ENCODE measurements around the gene RCAN1. TPM values are rescaled to one million over a fixed set of nuclear protein-coding genes. Genes with fewer than 3 reads are reported as not detected.

The RCAN1 gene
- total RNA-seq, 2 experiments from 2014 or later = 7.8 to 8.1 TPM

DNA sequence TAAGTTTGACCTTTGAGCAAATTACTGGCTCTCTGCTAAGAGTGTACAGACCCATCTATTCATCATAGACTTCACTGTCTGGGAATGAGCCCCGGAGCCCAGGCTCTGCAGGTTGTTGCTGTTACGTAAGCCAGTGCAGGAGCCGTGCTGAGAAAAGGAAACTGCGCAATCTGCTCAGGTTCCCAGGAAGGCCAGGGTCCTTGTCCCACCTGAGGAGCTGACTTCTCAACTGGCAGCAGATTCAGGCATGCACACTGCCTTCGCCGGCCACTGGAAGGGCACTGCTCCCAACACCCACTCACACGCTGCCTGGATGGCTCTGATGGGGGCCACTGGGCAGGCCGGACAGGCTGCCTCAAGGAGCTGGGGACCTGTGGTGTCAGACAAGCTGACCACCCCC lies 19.5 kb downstream of the RCAN1 start:
- Mint-ChIP-seq H3K36me3 (ENCODE audit: low read depth) (no peaks in the 10 kb centered on the region), H3K4me3 (no peak overlapping the region), H3K4me1 (ENCODE audit: low read depth) (peaks cover 1% of the 10 kb centered on the region), H3K27me3 (ENCODE audit: low read depth) (no peaks in the 10 kb centered on the region), H3K9me3 (ENCODE audit: insufficient read depth) (no peaks in the 10 kb centered on the region), H3K27ac (no peak overlapping the region)
- CTCF ChIA-PET = interaction anchor here (1.0 kb wide), 1 partner anchor 87 kb away, joined by 3 read pairs; no protein-coding TSS in a partner anchor
- POLR2A ChIA-PET = interaction anchor here (1.1 kb wide), 1 partner anchor 17 kb away, joined by 3 read pairs; no protein-coding TSS in a partner anchor
- ATAC-seq (no peak), DNase-seq (no peak)

DNA sequence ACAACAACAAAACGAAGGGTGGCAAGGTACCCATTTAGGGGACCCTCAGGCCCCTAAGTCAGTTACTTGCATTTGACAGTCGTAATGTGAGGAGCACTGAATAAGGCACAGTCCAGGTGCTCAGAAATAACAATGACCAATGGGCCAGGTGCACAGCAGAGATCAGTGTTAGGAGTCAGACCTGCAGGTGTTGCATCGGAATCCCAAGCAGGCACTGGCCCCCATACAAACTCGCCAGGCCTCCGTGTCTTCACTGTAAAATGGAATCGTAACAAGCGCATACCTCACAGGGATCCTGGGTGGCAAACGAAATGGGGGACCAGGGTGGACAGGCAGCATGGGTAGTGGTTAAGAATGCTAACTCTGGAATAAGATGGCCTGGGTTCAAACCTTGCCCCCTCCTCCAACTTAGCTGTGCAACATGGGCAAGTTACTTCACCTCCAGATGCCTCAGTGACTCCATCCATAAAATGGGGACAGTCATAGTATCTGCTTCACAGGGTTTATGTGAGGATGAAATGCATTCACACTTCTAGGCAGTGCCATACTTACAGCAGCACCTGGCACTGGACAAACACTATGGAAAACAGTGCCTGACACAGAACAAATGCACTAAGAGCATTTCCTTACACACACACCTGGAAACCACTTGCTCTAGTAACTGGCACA lies 20.2 kb downstream of the RCAN1 start:
- DNase-seq = no peak
- Mint-ChIP-seq H3K9me3 (ENCODE audit: insufficient read depth) (no peaks in the 10 kb centered on the region), H3K27ac (no peak overlapping the region), H3K27me3 (ENCODE audit: low read depth) (no peaks in the 10 kb centered on the region), H3K4me1 (ENCODE audit: low read depth) (peaks cover 9% of the 10 kb centered on the region), H3K36me3 (ENCODE audit: low read depth) (no peaks in the 10 kb centered on the region), H3K4me3 (no peak overlapping the region)
- ATAC-seq = no peak
- ChIA-PET POLR2A (interaction anchor here (1.1 kb wide), 1 partner anchor 18 kb away, joined by 3 read pairs; no protein-coding TSS in a partner anchor), CTCF (interaction anchor here (1.0 kb wide), 1 partner anchor 86 kb away, joined by 3 read pairs; no protein-coding TSS in a partner anchor)

DNA sequence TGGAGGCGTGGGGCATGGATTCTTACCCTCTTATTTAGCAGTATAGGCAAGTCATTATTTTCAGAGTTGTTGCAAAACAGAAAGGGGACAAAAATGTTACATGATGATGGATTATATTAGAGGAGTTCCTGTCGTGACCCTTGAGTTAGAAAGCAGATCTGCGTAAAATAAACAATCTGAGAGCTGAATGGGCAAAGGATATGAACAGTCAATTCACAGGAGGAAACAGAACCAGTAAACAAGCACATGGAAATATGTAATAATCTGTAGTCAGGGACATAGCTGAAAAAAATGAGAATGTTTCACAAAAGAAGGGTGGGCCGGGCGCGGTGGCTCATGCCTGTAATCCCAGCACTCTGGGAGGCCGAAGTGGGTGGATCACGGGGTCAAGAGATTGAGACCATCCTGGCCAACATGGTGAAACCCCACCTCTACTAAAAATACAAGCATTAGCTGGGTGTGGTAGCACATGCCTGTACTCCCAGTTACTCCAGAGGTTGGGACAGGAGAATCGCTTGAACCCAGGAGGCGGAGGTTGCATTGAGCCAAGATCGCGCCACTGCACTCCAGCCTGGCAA lies 20.9 kb downstream of the RCAN1 start:
- DNase-seq (no peak), ATAC-seq (no peak)
- Mint-ChIP-seq H3K27ac (no peak overlapping the region), H3K4me3 (no peak overlapping the region), H3K9me3 (ENCODE audit: insufficient read depth) (no peaks in the 10 kb centered on the region), H3K36me3 (ENCODE audit: low read depth) (no peaks in the 10 kb centered on the region), H3K27me3 (ENCODE audit: low read depth) (no peaks in the 10 kb centered on the region), H3K4me1 (ENCODE audit: low read depth) (peaks cover 9% of the 10 kb centered on the region)
- ChIA-PET POLR2A (interaction anchor here (0.6 kb wide), 1 partner anchor 972 kb away, joined by 3 read pairs; no protein-coding TSS in a partner anchor), CTCF (no interaction called here)

DNA sequence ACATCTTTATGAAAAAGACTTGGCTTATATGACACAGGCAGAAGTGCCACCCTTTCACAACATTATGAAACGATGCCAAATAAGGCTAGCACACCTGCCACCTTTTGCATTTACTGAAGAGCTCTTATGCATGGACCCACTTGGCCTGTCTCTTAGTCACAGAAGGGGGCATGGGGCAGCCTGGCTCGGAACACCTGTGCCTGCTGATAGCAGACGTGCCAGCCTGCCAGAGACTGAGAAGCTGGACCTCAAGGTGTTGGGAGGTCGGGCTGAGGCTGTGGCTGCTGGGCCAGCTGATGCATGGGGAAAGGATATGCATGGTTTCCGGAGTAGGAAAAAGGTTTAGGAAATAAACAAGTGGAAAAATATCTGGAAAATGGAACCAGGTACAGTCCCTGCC lies 21.5 kb downstream of the RCAN1 start:
- Mint-ChIP-seq H3K9me3 (ENCODE audit: insufficient read depth) (no peaks in the 10 kb centered on the region), H3K27me3 (ENCODE audit: low read depth) (no peaks in the 10 kb centered on the region), H3K36me3 (ENCODE audit: low read depth) (no peaks in the 10 kb centered on the region), H3K4me3 (no peak overlapping the region), H3K27ac (no peak overlapping the region), H3K4me1 (ENCODE audit: low read depth) (peaks cover 9% of the 10 kb centered on the region)
- DNase-seq (no peak), ATAC-seq (no peak)
- ChIA-PET POLR2A (interaction anchor here (0.6 kb wide), 1 partner anchor 972 kb away, joined by 3 read pairs; no protein-coding TSS in a partner anchor), CTCF (interaction anchor here (0.9 kb wide), 1 partner anchor 9 kb away, joined by 3 read pairs; no protein-coding TSS in a partner anchor)

DNA sequence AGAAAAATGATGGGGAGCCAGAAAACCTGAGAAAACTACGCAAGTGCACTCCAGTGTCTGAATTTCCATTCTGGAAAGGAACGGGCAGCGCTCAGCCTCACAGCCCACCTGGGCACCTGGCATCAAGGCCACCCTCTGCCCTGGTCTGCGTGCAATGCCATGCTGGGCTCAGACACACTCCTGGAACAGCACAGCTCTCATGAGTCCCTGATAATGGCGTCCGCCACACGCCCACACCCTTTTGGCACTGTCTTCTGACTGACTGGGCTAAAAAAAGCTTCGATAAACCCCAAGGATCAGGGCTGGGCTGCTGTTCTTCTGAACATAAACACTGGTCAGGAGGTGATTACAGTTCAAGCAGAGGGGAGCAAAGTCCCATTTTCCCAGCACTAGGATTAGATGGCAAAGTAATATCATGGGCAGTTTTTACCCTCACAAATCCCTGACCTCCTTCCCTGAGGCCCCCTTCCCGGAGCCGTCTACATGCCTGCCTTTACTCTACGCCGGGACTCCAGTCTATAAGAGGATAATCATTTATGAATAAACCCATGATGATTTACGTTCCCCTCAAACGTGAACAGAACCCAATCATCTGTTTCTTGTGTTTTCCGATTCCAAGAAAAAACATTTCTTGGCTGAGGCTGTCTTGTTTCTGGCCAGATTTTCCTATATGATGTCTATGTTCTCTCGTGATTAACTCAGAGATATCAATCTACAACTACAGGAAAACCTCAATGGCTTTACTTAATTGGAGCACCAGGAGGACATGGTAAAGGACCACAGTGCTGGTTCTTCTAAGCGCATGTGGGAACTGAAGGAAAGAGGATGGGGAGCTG lies 22.6 kb downstream of the RCAN1 start:
- ChIA-PET POLR2A (no interaction called here), CTCF (interaction anchor here (0.9 to 1.7 kb wide), 3 partner anchors 10 to 669 kb away, joined by 3 to 6 read pairs (median 3); no protein-coding TSS in a partner anchor)
- Mint-ChIP-seq H3K27ac (no peak overlapping the region), H3K36me3 (ENCODE audit: low read depth) (no peaks in the 10 kb centered on the region), H3K4me3 (no peak overlapping the region), H3K9me3 (ENCODE audit: insufficient read depth) (no peaks in the 10 kb centered on the region), H3K27me3 (ENCODE audit: low read depth) (no peaks in the 10 kb centered on the region), H3K4me1 (ENCODE audit: low read depth) (peaks cover 9% of the 10 kb centered on the region)
- DNase-seq = no peak
- no peak for ATAC-seq

DNA sequence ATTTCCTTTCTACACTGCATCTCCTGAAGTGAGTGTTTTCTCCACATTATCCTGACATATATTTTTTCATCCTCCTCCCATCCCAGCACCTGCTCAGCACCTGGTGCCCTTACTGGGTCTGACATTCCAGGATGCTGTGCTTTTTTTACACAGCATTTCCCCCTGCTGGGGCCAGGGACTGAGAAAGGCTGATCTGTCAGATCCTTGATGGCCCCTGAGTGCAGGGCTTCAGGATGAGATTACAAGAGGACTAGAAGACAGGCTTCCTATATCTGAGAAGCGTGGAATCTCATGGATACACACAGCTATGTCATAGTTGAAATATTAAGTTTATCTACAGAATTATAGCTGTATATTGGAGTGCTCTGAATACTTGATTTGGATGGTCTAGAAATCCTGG lies 24.4 kb downstream of the RCAN1 start:
- Mint-ChIP-seq H3K9me3 (ENCODE audit: insufficient read depth) (no peaks in the 10 kb centered on the region), H3K27me3 (ENCODE audit: low read depth) (no peaks in the 10 kb centered on the region), H3K27ac (no peak overlapping the region), H3K4me1 (ENCODE audit: low read depth) (peaks cover 9% of the 10 kb centered on the region), H3K4me3 (no peak overlapping the region), H3K36me3 (ENCODE audit: low read depth) (no peaks in the 10 kb centered on the region)
- ATAC-seq = no peak
- ChIA-PET POLR2A (no interaction called here), CTCF (interaction anchor here (0.9 to 1.7 kb wide), 2 partner anchors 15 to 667 kb away, joined by 3 read pairs; no protein-coding TSS in a partner anchor)
- DNase-seq = no peak

DNA sequence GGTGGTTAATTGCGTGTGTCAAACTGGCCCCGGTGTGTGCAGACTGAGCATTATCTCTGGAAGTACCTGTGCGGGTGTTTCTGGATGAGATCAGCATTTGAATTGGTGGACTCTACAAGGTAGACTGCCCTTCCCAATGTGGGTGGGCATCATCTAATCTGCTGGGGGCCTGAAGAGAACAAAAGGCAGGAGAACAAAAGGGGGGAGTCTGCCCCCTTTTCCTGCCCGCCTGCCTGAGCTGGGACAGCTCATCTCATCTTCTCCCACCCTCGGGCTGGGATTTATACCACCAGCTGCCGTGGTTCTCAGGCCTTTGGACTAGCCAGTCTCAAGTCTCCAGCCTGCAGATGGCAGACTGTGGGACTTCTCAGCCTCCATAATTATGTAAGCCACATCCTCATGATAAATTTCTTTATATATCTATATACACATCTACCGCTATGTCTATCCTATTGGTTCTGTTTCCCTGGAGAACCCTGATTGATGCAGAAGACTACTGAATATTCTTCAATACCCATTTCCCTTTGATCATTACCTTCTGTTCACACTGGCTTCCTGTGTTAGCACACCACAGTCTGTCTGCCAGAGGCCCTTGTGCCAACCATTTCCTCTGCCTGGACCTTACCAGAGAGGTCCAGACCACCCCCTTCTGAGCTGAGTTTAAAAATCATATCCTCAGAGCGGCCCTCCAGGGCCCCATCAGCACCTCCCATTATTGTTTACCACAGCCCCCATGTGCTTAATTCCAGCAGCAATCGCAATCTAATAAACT lies 25.2 kb downstream of the RCAN1 start:
- Mint-ChIP-seq H3K36me3 (ENCODE audit: low read depth) (no peaks in the 10 kb centered on the region), H3K27me3 (ENCODE audit: low read depth) (no peaks in the 10 kb centered on the region), H3K9me3 (ENCODE audit: insufficient read depth) (no peaks in the 10 kb centered on the region), H3K4me1 (ENCODE audit: low read depth) (peaks cover 9% of the 10 kb centered on the region), H3K27ac (no peak overlapping the region), H3K4me3 (no peak overlapping the region)
- no peak for ATAC-seq
- CTCF ChIA-PET = no interaction called here
- POLR2A ChIA-PET = no interaction called here
- DNase-seq = no peak

DNA sequence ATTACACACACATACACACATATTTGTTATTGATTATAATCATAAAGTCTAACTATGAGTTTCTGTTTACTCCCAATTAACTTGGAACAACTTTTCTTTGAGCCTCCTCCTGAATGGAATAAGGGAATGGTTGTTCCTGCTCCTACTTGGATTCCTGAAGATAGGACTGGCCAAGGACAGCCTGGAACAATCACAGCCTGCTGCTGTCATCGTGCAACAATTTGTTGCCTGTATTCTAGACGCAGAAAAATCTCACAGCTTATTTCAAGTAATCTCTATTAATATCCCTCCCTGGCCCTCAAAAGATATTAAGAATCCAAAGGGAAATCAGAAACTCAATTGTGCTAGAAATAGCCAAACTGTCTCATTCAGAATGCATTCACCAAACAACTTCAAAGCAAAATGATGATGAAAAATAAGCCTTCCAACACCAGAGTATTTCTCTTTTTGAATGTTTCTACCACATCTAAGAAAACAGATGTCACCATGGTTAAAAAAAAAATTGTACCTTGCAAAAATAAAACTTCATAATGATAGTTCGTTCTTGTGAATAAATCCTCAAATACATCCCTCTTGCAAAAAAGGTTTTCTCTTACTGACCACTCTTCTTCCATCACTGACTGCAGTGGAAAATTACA lies 30.9 kb downstream of the RCAN1 start:
- no peak for DNase-seq
- CTCF ChIA-PET = no interaction called here
- no peaks in the 10 kb centered on the region for H3K9me3 Mint-ChIP-seq (ENCODE audit: insufficient read depth)
- no peak overlapping the region for H3K4me3 Mint-ChIP-seq
- peaks cover 10% of the 10 kb centered on the region for H3K4me1 Mint-ChIP-seq (ENCODE audit: low read depth)
- H3K27ac Mint-ChIP-seq = no peak overlapping the region
- H3K36me3 Mint-ChIP-seq (ENCODE audit: low read depth) = no peaks in the 10 kb centered on the region
- no peaks in the 10 kb centered on the region for H3K27me3 Mint-ChIP-seq (ENCODE audit: low read depth)
- POLR2A ChIA-PET = no interaction called here
- ATAC-seq = no peak

DNA sequence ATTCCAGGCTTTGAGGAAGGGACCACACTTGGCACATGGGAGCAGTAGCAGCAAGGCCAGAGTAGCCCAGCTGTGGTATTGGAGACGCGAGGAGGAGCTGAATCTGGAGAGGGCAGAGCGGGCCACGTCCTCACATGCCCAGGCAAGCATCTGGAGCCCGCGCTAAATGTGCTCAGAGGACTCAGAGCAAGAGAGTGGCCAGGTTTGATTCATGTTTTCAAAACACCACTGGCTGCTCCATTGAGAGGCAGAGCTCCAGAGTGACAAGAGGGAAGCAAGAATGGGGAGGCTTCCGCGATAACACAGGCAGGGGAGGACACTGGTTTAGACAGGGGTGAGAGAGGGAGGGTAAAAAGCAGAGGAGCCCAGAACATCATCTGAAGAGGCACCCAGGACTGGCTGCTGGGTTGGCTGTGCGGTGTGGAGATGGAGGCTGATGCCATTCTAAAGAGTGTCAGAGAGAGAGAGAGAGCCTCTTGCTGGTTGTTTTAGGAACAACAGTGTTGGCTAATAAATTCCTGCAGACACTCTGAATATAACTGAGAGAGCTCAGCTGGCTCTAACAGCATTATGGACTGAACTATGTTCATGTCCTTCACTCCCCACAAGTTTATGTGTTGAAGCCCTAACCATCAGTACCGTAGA lies 32.3 kb downstream of the RCAN1 start:
- H3K4me1 Mint-ChIP-seq (ENCODE audit: low read depth) = peaks cover 10% of the 10 kb centered on the region
- CTCF ChIA-PET = interaction anchor here (0.6 to 2.1 kb wide), 11 partner anchors 20 to 219 kb away, joined by 3 to 9 read pairs (median 4); no protein-coding TSS in a partner anchor
- no peaks in the 10 kb centered on the region for H3K27me3 Mint-ChIP-seq (ENCODE audit: low read depth)
- no peak overlapping the region for H3K27ac Mint-ChIP-seq
- no peak for DNase-seq
- POLR2A ChIA-PET = no interaction called here
- peak; percentile 42 for ATAC-seq
- H3K36me3 Mint-ChIP-seq (ENCODE audit: low read depth) = no peaks in the 10 kb centered on the region
- no peak overlapping the region for H3K4me3 Mint-ChIP-seq
- no peaks in the 10 kb centered on the region for H3K9me3 Mint-ChIP-seq (ENCODE audit: insufficient read depth)

DNA sequence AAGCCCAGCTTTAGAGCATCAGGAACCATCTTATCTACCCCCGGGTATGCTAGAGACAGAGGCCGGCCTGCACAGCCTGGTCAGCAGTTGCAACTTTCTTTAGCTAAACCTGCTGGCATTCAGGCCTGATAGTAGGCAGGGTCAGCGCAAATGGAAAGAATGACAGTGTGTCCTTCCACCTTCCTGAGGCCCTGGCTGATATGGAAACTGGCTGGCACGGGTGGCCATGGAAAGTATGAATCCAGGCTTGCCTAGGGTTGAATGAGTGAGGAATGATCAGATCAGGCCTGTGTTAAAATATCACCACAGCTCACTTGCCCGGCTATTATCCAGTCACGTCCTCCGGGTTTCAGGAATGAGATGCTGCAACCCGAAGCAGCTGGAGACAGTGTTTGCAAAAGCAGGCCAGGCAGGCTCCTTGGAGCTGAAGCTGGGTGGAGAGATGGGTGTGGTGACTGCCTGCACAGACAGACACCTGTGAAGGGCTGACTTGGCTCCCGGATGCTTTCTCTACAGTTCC lies 34.7 kb downstream of the RCAN1 start:
- Mint-ChIP-seq H3K9me3 (ENCODE audit: insufficient read depth) (no peaks in the 10 kb centered on the region), H3K27ac (no peak overlapping the region), H3K4me3 (no peak overlapping the region), H3K36me3 (ENCODE audit: low read depth) (no peaks in the 10 kb centered on the region), H3K27me3 (ENCODE audit: low read depth) (no peaks in the 10 kb centered on the region), H3K4me1 (ENCODE audit: low read depth) (peaks cover 10% of the 10 kb centered on the region)
- ChIA-PET POLR2A (no interaction called here), CTCF (no interaction called here)
- DNase-seq (no peak), ATAC-seq (no peak)
